NCI-H82 (cell line): ENCODE results near the gene VCL.
A peak's percentile ranks its signal among the peaks of the same experiment; 100 is the strongest.
"Not testable (repeated sequence)": the region's sequence is repeated elsewhere in the genome, so short reads cannot be mapped to it uniquely, and the experiment has no call there.

Source experiments
- DNase-seq: peaks from one replicate; lab custom pipeline; 2025; lab: John Stamatoyannopoulos, UW

The VCL gene

GRCh38 chr10:74040200-74041126, 42.5 kb downstream of the VCL start:
- no peak for DNase-seq

GRCh38 chr10:74044419-74044818, 46.5 kb downstream of the VCL start:
- DNase-seq: no peak

- DNase-seq: no peak
Observed at GRCh38 chr10:74047304-74047703, 49.4 kb downstream of the VCL start.

DNA sequence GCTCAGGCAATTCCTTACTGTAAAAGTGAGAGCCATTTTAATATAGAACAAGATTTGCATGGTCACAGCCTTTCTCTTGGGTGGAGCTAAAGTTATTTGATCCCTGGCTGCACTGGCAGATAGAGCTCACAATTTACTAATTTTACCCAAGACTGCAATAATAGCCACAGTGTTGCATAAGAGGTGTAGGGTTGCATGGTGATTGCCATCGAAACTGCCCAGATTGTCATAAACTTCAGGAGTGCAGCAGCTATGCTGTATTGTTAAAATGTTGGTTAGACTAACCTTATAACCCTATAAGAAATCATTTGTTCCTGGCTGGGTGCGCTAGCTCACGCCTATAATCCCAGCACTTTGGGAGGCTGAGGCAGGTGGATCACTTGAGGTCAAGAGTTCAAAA, 50.0 kb downstream of the VCL start:
- no peak for DNase-seq

GRCh38 chr10:74048433-74048832, 50.5 kb downstream of the VCL start:
- DNase-seq: no peak

DNA sequence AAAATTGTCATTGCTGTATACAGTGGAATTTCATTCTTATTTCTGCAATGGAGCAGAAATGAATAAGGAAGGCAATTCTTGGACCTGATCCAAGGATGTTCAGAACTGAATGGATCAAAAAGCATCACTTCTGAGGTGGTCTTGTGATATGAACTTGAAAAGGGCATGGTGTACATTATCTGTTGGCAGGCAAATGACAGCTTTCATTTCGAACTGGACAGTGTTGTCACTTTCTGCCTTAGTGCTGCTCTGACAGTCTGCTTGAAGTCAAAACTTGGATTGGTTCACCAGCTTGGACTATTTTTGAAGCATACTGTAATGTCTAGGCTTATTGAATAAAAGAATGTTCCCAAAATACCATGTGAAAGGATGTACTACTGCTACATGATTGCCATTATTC, 52.0 kb downstream of the VCL start:
- DNase-seq: no peak

GRCh38 chr10:74050653-74051052, 52.7 kb downstream of the VCL start:
- DNase-seq: no peak

DNA sequence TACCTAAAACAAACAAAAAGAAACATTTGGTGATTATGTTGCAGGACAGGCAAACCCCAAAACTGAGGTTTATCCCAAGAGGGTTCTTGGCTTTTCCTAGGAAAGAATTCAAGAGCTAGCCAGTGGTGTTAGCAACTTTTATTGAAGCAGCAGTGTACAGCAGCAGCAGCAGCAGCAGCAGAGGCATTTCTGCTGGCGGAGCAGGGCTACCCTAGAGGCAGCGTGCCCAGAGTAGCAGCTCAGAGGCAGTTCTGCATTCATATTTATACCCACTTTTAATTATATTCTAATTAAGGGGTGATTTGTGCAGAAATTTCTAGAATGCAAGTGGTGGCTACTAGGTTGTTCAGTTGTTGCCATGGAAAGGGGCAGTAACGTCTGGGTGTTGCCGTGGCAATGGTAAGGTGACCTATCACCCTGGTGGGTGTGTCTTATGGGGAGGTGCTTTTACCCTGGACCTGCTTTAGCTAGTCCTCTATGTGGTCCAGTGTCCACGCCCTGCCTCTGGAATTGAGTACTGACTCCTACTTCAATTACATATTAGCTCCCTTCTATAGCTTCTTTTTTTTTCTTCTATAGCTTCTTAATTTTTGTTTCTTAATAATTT, 53.9 kb downstream of the VCL start:
- DNase-seq: no peak

- DNase-seq: no peak
Observed at GRCh38 chr10:74052994-74053393, 55.1 kb downstream of the VCL start.

GRCh38 chr10:74055383-74056049, 57.6 kb downstream of the VCL start:
- no peak for DNase-seq

DNA sequence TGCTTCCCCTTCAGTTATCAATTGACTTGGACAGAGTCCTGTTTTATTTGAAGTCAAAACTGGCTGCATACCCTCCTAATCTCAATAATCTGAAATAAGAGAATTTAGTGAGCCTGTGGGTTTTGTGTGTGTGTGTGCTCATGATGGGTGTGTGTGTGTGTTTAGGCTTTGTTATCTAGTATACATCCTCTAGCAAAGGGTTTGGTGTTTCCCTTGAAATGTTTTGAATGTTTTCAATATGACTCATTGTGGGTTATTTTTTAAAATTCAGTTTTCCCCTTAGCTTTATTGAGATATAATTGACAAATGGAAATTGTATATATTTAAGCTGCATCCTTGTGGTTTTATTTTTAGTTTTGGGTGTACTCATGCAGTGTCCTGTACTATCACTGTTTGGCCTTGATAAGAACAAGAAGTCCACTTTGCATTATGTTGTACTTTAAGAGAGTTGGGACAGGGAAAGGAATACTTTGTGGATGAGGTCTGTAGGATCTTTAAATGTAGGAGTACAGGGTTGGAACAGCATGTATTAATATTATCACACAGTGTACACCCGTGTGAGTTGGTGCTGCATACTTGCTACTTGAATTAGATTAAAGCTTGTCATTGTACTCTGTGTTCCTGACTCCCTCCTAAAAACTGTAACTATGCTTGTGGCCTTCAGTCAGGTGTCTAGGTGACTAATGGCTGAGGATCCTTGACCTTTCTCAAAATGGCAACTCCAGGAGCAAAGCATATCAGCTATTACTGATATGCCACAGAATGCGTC, 58.3 kb downstream of the VCL start:
- no peak for DNase-seq

DNA sequence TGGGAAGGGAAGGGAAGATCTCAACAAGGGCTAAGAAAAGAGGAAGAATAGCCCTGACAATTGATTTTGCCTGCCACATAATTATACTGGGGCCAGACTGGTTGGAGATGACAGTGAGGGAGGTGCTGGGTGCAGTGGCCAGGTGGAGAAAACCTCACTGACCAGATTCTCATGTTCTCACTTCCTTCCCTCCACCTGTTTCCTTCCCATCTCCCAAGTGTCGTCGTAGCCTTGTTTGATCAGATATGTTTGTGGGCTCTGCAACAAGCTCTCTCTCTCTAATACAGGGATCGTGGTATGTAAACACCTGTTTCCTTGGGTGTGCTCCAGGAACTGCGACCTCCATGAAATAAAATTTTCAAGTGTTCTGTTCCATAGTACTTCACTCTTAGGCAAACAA, 60.2 kb downstream of the VCL start:
- no peak for DNase-seq

DNA sequence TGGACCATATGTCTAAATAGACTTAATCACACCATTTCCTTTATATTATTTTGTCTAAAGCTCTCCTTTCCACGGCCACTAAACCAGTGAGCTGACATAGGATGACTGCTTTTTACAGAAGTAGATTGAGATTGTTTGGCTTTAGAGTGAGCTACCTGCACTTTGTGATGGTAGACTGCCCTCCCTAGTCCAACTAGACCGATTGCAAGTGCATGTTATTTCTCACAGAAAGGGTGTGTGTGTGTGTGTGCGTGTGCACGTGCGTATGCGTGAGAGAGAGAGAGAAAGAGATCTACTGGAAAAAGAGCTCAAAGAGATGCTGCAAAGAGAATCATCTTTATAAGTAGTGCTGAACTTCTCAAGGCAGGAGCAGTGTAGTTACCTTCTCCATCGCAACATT, 60.7 kb downstream of the VCL start:
- peak; percentile 19 for DNase-seq

GRCh38 chr10:74061104-74061503, 63.2 kb downstream of the VCL start:
- DNase-seq: no peak

GRCh38 chr10:74061978-74062377, 64.1 kb downstream of the VCL start:
- not testable (repeated sequence) for DNase-seq

- no peak for DNase-seq
Observed at GRCh38 chr10:74063256-74063655, 65.3 kb downstream of the VCL start.

GRCh38 chr10:74067373-74068352, 69.7 kb downstream of the VCL start:
- no peak for DNase-seq

DNA sequence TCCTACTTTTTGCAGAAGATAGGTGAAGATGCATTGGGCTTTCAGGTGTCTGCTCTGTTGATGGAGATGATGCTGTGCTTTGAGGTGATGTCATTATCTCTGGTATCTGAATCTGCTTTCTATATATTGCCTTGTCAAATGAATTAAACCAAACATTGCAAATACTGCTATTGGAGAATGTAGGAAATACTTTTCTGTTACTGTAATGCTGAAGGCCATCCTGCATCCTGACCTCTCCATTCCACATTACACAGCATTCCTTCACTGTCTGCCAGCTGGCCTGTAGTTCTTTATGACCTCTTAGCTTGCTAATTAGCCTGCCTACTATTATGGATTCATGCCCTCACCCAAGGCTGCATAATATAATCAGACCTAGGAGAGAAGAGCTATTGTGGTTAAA, 73.2 kb downstream of the VCL start:
- DNase-seq: no peak

- DNase-seq: no peak
Observed at GRCh38 chr10:74072503-74072902, 74.6 kb downstream of the VCL start.

- no peak for DNase-seq
Observed at GRCh38 chr10:74075906-74076305, 78.0 kb downstream of the VCL start.

DNA sequence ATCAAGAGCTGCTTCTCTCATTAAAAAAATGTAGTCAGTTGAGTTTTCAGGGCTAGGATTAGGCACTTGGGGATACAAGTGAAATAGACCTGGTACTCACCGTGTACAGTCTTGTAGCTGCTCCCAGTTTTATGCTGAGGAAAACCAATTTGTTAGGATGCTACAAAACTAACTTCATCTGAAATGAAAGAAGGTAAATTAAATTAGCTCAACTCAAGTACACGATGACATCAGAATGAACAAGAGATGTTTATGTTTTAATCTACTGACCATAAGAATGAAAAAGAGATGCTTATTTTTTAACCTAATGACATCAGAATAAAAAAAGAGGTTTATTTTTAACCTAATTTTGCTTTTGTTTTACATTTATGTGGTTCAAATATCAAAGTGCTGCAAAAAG, 79.0 kb downstream of the VCL start:
- DNase-seq: no peak
